Measurements from ENCODE around the gene NRF1. TPM values are rescaled to one million over a fixed set of nuclear protein-coding genes. Genes with fewer than 3 reads are reported as not detected.

NRF1 gene
- total RNA-seq, 1 experiment from 2014 or later: 18.4 TPM

DNA sequence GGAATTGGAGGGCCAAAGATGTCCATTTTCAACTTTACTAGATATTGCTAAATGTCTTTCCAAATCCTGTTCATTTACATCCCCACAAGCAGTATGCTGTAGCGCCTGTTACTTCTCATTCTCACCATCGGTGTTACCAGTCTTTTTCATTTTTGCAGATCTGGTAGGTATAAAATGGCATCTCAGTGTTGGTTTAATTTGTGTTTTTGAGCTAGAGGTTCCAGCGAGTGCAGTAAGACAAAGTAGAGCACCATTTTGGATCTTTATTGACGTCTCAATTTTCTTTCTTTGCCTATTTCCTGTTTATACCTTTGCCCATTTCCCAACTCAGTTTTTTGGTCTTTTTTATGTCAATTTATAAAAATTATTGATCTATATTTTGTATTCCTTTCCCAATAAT lies 55.6 kb downstream of the NRF1 start:
- Mint-ChIP-seq H3K27ac (ENCODE audit: low read depth, unreplicated experiment) (no peak overlapping the region), H3K4me1 (ENCODE audit: insufficient read depth, unreplicated experiment) (peaks cover 12% of the 10 kb centered on the region), H3K27me3 (ENCODE audit: insufficient read depth, unreplicated experiment) (no peaks in the 10 kb centered on the region), H3K4me3 (ENCODE audit: unreplicated experiment) (no peak overlapping the region), H3K36me3 (ENCODE audit: insufficient read depth, unreplicated experiment) (peaks cover 13% of the 10 kb centered on the region), H3K9me3 (ENCODE audit: unreplicated experiment) (peaks cover 3% of the 10 kb centered on the region)
- TF ChIP-seq, protein P1, sequence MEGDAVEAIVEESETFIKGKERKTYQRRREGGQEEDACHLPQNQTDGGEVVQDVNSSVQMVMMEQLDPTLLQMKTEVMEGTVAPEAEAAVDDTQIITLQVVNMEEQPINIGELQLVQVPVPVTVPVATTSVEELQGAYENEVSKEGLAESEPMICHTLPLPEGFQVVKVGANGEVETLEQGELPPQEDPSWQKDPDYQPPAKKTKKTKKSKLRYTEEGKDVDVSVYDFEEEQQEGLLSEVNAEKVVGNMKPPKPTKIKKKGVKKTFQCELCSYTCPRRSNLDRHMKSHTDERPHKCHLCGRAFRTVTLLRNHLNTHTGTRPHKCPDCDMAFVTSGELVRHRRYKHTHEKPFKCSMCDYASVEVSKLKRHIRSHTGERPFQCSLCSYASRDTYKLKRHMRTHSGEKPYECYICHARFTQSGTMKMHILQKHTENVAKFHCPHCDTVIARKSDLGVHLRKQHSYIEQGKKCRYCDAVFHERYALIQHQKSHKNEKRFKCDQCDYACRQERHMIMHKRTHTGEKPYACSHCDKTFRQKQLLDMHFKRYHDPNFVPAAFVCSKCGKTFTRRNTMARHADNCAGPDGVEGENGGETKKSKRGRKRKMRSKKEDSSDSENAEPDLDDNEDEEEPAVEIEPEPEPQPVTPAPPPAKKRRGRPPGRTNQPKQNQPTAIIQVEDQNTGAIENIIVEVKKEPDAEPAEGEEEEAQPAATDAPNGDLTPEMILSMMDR (IDR thresholded peaks at IDR 0.05; ENCODE audit: unreplicated experiment): no peak
- peak; percentile 14 for DNase-seq (ENCODE audit: unreplicated experiment)
- POLR2A ChIA-PET: interaction anchor here (0.9 kb wide), 1 partner anchor 341 kb away, joined by 4 read pairs; no protein-coding TSS in a partner anchor
- BruUV-seq (replicated peaks): no TSS peak
- intact Hi-C loops (cut with micrococcal nuclease): no loop called here
- CTCF ChIA-PET: interaction anchor here (0.6 to 1.6 kb wide), 2 partner anchors 158 to 163 kb away, joined by 4 to 7 read pairs; no protein-coding TSS in a partner anchor

DNA sequence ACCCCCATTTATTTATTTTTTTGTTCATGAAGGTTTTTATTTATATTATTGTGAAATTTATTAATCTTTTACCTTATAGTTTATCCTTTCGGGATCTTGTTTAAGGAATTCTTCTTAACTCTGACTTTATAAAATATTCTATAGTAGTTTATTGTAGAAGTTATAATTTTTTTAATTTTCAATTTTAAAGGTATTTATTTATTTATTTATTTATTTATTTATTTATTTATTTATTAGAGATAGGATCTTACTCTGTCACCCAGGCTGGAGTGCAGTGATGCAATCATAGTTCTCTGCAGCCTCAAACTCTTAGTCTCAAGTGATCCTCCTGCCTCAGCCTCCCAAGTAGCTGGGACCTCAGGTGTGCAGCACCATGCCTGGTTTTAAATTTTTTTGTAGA lies 56.0 kb downstream of the NRF1 start:
- no TSS peak for BruUV-seq (replicated peaks)
- DNase-seq (ENCODE audit: unreplicated experiment): no peak
- H3K36me3 Mint-ChIP-seq (ENCODE audit: insufficient read depth, unreplicated experiment): peaks cover 13% of the 10 kb centered on the region
- H3K27me3 Mint-ChIP-seq (ENCODE audit: insufficient read depth, unreplicated experiment): no peaks in the 10 kb centered on the region
- POLR2A ChIA-PET: interaction anchor here (0.9 to 1.1 kb wide), 2 partner anchors 220 to 341 kb away, joined by 3 to 4 read pairs; no protein-coding TSS in a partner anchor
- no peak overlapping the region for H3K4me3 Mint-ChIP-seq (ENCODE audit: unreplicated experiment)
- intact Hi-C loops (cut with micrococcal nuclease): no loop called here
- peaks cover 12% of the 10 kb centered on the region for H3K4me1 Mint-ChIP-seq (ENCODE audit: insufficient read depth, unreplicated experiment)
- no peaks in the 10 kb centered on the region for H3K9me3 Mint-ChIP-seq (ENCODE audit: unreplicated experiment)
- H3K27ac Mint-ChIP-seq (ENCODE audit: low read depth, unreplicated experiment): no peak overlapping the region
- TF ChIP-seq, protein P1 (IDR thresholded peaks at IDR 0.05; ENCODE audit: unreplicated experiment): no peak
- CTCF ChIA-PET: interaction anchor here (1.4 to 1.6 kb wide), 2 partner anchors 162 to 343 kb away, joined by 7 read pairs; no protein-coding TSS in a partner anchor

DNA sequence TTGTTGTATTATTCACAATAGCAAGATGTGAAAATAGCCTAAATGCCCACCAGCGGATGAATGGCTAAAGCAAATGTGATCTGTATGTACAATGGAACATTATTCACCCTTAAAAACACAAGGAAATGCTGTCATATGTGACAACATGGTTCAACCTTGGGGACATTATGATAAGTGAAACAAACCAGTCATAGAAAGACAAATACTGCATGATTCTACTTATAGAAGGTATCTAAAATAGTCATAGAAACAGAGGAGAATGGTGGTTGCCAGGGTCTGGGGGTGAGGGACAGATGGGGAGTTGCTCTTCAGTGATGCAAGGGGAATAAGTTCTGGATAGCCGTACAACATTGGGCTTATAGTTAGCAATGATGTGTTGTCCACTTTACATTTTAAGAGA lies 58.4 kb downstream of the NRF1 start:
- ChIA-PET CTCF (no interaction called here), POLR2A (no interaction called here)
- Mint-ChIP-seq H3K4me1 (ENCODE audit: insufficient read depth, unreplicated experiment) (peaks cover 3% of the 10 kb centered on the region), H3K27me3 (ENCODE audit: insufficient read depth, unreplicated experiment) (no peaks in the 10 kb centered on the region), H3K9me3 (ENCODE audit: unreplicated experiment) (peaks cover 3% of the 10 kb centered on the region), H3K27ac (ENCODE audit: low read depth, unreplicated experiment) (no peak overlapping the region), H3K4me3 (ENCODE audit: unreplicated experiment) (no peak overlapping the region), H3K36me3 (ENCODE audit: insufficient read depth, unreplicated experiment) (peaks cover 15% of the 10 kb centered on the region)
- DNase-seq (ENCODE audit: unreplicated experiment): no peak
- intact Hi-C loops (cut with micrococcal nuclease): no loop called here
- TF ChIP-seq, protein P1 (IDR thresholded peaks at IDR 0.05; ENCODE audit: unreplicated experiment): no peak
- no TSS peak for BruUV-seq (replicated peaks)

DNA sequence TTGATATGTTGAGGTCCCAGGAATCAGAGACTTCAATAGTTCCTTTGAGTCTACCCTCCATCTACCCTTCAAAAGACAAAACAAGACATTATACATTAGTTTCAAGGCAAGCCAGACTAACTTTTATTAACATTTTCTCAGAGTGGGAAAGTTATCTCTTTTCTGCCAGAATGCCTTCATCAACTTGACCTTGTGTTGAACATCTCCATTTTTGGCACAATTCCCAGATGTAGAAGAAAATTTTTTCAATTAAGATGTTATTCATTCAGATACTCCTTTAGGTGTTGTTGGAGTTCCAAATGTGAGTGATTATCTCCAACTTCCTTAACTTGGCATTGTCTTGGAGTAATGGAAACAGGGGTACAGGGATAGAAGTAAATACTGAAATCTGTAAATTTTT lies 59.1 kb downstream of the NRF1 start:
- intact Hi-C loops (cut with micrococcal nuclease): no loop called here
- Mint-ChIP-seq H3K27me3 (ENCODE audit: insufficient read depth, unreplicated experiment) (no peaks in the 10 kb centered on the region), H3K27ac (ENCODE audit: low read depth, unreplicated experiment) (no peak overlapping the region), H3K9me3 (ENCODE audit: unreplicated experiment) (peaks cover 9% of the 10 kb centered on the region), H3K36me3 (ENCODE audit: insufficient read depth, unreplicated experiment) (peaks cover 20% of the 10 kb centered on the region), H3K4me3 (ENCODE audit: unreplicated experiment) (no peak overlapping the region), H3K4me1 (ENCODE audit: insufficient read depth, unreplicated experiment) (no peaks in the 10 kb centered on the region)
- no peak for DNase-seq (ENCODE audit: unreplicated experiment)
- POLR2A ChIA-PET: no interaction called here
- TF ChIP-seq, protein P1 (IDR thresholded peaks at IDR 0.05; ENCODE audit: unreplicated experiment): no peak
- CTCF ChIA-PET: no interaction called here
- no TSS peak for BruUV-seq (replicated peaks)
